Transverse colon (tissue), 4 donors: Measurements from ENCODE around the gene MILR1. TPM values are rescaled to one million over a fixed set of nuclear protein-coding genes. Genes with fewer than 3 reads are reported as not detected.

ENCODE experiments used
- DNase-seq: peaks from one replicate; pipeline ENCODE4 v3.0.0-alpha.2; 2019
- H3K27ac ChIP-seq, 4 donors: fragments of 200-600 bp; sonication (generic); 2 replicates each; pipeline ENCODE4 v1.5.1; 2016 to 2018; ENCODE audit warnings: inconsistent platforms in 4 of 4
- H3K27me3 ChIP-seq: fragments of 200-600 bp; sonication (generic); 2 replicates; pipeline ENCODE4 v1.5.1; 2017; ENCODE audit warnings: inconsistent platforms
- H3K36me3 ChIP-seq, 4 donors: fragments of 200-600 bp; sonication (generic); 2 replicates each; pipeline ENCODE4 v1.5.1; 2017 to 2019; ENCODE audit warnings: inconsistent platforms in 4 of 4
- H3K4me1 ChIP-seq, 4 donors: fragments of 200-600 bp; sonication (generic); 2 replicates each; pipeline ENCODE4 v1.5.1; 2017 to 2020; ENCODE audit warnings: inconsistent platforms in 4 of 4
- H3K4me3 ChIP-seq, 4 donors: fragments of 200-600 bp; sonication (generic); 1 replicate in 1 of 4; 2 replicates in 3 of 4; pipeline versions ENCODE4 v1.5.1 to v1.6.1; 2017 to 2019; ENCODE audit warnings: inconsistent platforms in 4 of 4
- H3K9me3 ChIP-seq, 2 donors: fragments of 200-600 bp; sonication (generic); 2 replicates each; pipeline ENCODE4 v1.5.1; 2017 to 2019; ENCODE audit warnings: inconsistent platforms in 2 of 2
- EP300 ChIP-seq: sonication (generic); formaldehyde crosslinking; IDR thresholded peaks from one replicate; pipeline ENCODE4 v1.6.1; 2017; ENCODE audit warnings: antibody characterized with exemption, low read depth
- POLR2A ChIP-seq: fragments of 450-650 bp; IDR thresholded peaks from one replicate; pipeline ENCODE4 v1.6.1; 2016; ENCODE audit warnings: antibody characterized with exemption, mild to moderate bottlenecking, moderate library complexity
- POLR2AphosphoS5 ChIP-seq, 3 donors: sonication (generic); formaldehyde crosslinking; IDR thresholded peaks; one replicate each; pipeline ENCODE4 v1.6.1; 2016; ENCODE audit warnings: antibody characterized with exemption in 3 of 3
- WGBS, 2 donors: methylation state at CpG; one replicate each; pipeline ENCODE4 v1.1.5; 2018; ENCODE audit warnings: low coverage in 1 of 2; 5-methylcytosine and 5-hydroxymethylcytosine counted together
- in situ Hi-C, 4 donors: fragments of 200-750 bp; cut with MboI; loops; one replicate each; pipeline versions ENCODE4 v1.15.0 to v1.15.1; 2017; ENCODE audit warnings: low sequenced_read_pairs in 3 of 4, low pct_ligation_motif_present in 1 of 4, low pct_unique_long_range_greater_than_20kb in 1 of 4
- intact Hi-C: fragments of 100-400 bp; cut with DNase I; formaldehyde crosslinking; loops from one replicate; pipeline ENCODE4 v1.15.1; 2023; ENCODE audit warnings: low total_unique reads
- total RNA-seq, 4 donors: library from RNA; depleted of rRNA; stranded (reverse); fragments of >200 nt; gene quantifications; one replicate each; pipeline ENCODE4 v1.1.0, GENCODE V29; 2016
- TF ChIP-seq, protein P1 (sequence below), 5 experiments: fragments of 200-600 bp in 3 of 5; fragments of 450-650 bp in 2 of 5; sonication (generic) in 3 of 5; IDR thresholded peaks; 1 replicate in 2 of 5; 2 replicates in 3 of 5; pipeline ENCODE4 v1.5.1; 2016 to 2017; ENCODE audit warnings: antibody characterized with exemption in 5 of 5, inconsistent platforms in 3 of 5, mild to moderate bottlenecking in 2 of 5, moderate library complexity in 1 of 5

The MILR1 gene
- total RNA-seq, 4 donors from 2014 or later: 1.4 to 2.3 TPM; not detected in 2

DNA sequence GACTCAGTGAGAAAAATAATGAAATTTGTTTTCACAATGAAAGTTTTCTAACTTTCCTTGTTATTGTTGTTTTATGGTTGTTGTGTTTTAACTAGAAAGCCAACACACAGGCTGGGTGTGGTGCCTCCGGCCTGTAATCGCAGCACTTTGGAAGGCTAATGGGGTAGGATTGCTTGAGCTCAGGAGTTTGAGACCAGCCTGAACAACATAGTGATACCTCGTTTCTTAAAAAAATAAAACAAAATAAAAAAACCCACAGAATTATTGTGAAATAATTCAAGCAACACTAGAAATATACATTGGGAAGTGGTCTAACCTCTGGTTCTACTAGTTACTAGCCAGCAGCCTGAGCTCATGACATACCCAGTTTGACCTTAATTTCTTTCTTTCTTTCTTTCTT lies 630 bp downstream of the MILR1 start:
- Histone ChIP-seq H3K4me3 (peak overlapping the region in 1 of 4 donors; percentile 11), H3K4me1 (peaks cover 0 to 12% (median 0%) of the 10 kb centered on the region in 4 donors), H3K9me3 (no peaks in the 10 kb centered on the region), H3K36me3 (no peaks in the 10 kb centered on the region), H3K27me3 (no peaks in the 10 kb centered on the region), H3K27ac (peak overlapping the region; percentile 55 to 76 (median 62))
- in situ Hi-C loops: no loop called here
- WGBS, 2 donors: 48 to 54% methylated on average over 3 of the region's 3 CpGs
- TF ChIP-seq EP300: no peak
- TF ChIP-seq POLR2A: no peak
- TF ChIP-seq POLR2AphosphoS5 (IDR thresholded peaks at IDR 0.05): no peak
- TF ChIP-seq, protein P1, sequence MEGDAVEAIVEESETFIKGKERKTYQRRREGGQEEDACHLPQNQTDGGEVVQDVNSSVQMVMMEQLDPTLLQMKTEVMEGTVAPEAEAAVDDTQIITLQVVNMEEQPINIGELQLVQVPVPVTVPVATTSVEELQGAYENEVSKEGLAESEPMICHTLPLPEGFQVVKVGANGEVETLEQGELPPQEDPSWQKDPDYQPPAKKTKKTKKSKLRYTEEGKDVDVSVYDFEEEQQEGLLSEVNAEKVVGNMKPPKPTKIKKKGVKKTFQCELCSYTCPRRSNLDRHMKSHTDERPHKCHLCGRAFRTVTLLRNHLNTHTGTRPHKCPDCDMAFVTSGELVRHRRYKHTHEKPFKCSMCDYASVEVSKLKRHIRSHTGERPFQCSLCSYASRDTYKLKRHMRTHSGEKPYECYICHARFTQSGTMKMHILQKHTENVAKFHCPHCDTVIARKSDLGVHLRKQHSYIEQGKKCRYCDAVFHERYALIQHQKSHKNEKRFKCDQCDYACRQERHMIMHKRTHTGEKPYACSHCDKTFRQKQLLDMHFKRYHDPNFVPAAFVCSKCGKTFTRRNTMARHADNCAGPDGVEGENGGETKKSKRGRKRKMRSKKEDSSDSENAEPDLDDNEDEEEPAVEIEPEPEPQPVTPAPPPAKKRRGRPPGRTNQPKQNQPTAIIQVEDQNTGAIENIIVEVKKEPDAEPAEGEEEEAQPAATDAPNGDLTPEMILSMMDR (IDR thresholded peaks at IDR 0.05): no peak
- intact Hi-C loops: no loop called here
- DNase-seq: no peak

DNA sequence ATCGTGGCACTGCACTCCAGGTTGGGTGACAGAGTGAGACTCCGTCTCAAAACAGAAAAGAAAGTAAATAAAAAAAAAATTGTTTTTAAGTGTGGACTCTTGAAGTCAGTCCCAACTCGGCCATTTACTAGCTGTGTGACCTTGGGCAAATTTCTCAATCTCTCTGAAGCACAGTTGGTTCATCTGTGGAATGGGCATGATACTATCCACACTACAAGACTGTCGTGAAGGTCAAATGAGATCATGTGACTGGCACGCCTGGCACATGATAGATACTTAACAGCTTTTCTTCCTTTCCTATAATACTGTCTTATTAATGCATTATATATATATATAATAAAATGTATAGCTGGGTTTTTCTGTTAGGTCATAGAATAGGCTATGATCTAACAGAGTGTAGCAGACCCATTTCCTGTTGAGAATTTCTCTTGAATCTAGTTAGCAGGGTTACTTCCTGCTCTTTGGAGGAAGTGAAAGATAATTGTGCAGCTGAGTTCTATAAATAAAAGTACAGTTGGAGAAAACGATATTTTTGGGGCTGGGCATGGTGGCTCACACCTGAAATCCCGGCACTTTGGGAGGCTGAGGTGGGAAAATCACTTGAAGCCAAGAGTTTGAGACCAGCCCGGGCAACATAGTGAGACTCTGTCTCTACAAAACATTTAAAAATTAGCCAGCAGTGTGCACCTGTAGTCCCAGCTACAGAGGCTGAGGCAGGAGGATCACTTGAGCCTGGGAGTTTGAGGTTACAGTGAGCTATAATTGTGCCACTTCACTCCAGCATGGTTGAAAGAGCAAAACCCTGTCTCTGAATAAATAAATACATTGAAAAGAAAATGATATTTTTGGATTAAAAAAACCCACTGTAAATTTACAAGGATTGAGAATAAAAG lies 7.3 kb downstream of the MILR1 start:
- Histone ChIP-seq H3K4me1 (peaks cover 0 to 12% (median 0%) of the 10 kb centered on the region in 4 donors), H3K27ac (peak overlapping the region in 1 of 4 donors; percentile 30), H3K4me3 (no peak overlapping the region), H3K9me3 (no peaks in the 10 kb centered on the region), H3K27me3 (no peaks in the 10 kb centered on the region), H3K36me3 (no peaks in the 10 kb centered on the region)
- TF ChIP-seq, protein P1 (IDR thresholded peaks at IDR 0.05): no peak
- no peak for TF ChIP-seq EP300
- TF ChIP-seq POLR2AphosphoS5 (IDR thresholded peaks at IDR 0.05): no peak
- no peak for TF ChIP-seq POLR2A
- DNase-seq: no peak
- intact Hi-C loops: no loop called here
- 65 to 90% methylated on average over 6 to 8 of the region's 8 CpGs for WGBS, 2 donors
- in situ Hi-C loops: no loop called here

DNA sequence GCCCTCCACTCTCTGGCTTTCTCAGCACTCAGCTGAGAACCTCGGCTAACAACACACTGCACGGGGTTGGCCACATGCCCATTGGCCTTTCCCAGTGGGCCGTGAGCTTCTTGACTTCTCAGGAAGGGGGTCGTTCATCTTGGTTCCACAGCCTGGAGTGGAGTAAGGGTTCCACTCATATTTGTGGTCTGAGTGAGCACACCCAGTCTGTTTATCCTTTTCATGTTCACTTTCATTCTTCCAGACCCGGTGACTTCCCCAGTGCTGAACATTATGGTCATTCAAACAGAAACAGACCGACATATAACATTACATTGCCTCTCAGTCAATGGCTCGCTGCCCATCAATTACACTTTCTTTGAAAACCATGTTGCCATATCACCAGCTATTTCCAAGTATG lies 8.2 kb downstream of the MILR1 start:
- Histone ChIP-seq H3K9me3 (no peaks in the 10 kb centered on the region), H3K4me3 (no peak overlapping the region), H3K27me3 (no peaks in the 10 kb centered on the region), H3K36me3 (no peaks in the 10 kb centered on the region), H3K4me1 (peaks cover 0 to 12% (median 0%) of the 10 kb centered on the region in 4 donors), H3K27ac (no peak overlapping the region)
- intact Hi-C loops: no loop called here
- no peak for DNase-seq
- in situ Hi-C loops: no loop called here
- TF ChIP-seq POLR2A (no peak), POLR2AphosphoS5 (IDR thresholded peaks at IDR 0.05) (no peak), EP300 (no peak)
- TF ChIP-seq, protein P1 (IDR thresholded peaks at IDR 0.05): no peak
- WGBS, 2 donors: 70 to 77% methylated on average over 6 to 7 of the region's 7 CpGs

DNA sequence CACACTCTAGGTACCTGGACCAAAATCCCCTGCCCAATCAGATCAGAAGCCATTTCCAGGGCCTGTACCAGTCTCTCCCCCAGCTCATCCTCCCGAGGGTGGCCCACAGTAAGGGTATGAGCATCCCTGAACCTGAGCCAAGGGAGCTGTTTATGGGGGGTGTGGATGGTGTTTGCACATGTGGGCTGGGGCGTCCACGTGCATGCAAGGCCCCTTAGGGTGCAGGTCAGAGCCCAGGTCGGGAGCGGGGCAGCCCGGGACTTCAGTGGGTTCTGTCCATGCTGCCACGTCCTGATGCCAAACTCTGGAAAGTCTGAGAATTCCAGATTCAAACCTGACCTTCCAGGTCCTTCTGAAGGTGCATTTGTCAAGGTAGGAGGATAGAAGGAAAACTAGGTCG lies 9.8 kb downstream of the MILR1 start:
- in situ Hi-C loops: no loop called here
- H3K27me3 ChIP-seq: no peaks in the 10 kb centered on the region

More for the DNA sequence above, 9.8 kb downstream of the MILR1 start:
- Histone ChIP-seq H3K4me1 (peaks cover 0 to 12% (median 0%) of the 10 kb centered on the region in 4 donors), H3K4me3 (no peak overlapping the region), H3K36me3 (no peaks in the 10 kb centered on the region), H3K9me3 (no peaks in the 10 kb centered on the region), H3K27ac (no peak overlapping the region)
- DNase-seq: no peak
- no peak for TF ChIP-seq POLR2AphosphoS5 (IDR thresholded peaks at IDR 0.05)
- no peak for TF ChIP-seq POLR2A
- TF ChIP-seq, protein P1 (IDR thresholded peaks at IDR 0.05): no peak
- no peak for TF ChIP-seq EP300
- intact Hi-C loops: no loop called here
- 40 to 74% methylated on average over 1 to 8 of the region's 8 CpGs for WGBS, 2 donors
